HG03066 (cell line): ENCODE results near the gene THBS2.
"Not testable (repeated sequence)": the region's sequence is repeated elsewhere in the genome, so short reads cannot be mapped to it uniquely, and the experiment has no call there.

Experiments used
- ATAC-seq: cut with Tn5 transposase; IDR thresholded peaks from one replicate; pipeline ENCODE4 v1.9.1; 2021; ENCODE audit warnings: low read depth; ENCODE audit not compliant: unreplicated experiment

THBS2 gene

GRCh38 chr6:169188475-169188874 lies 65.2 kb downstream of the THBS2 start:
- ATAC-seq, result no peak

- ATAC-seq, result no peak
Measured at GRCh38 chr6:169188051-169188470, 65.6 kb downstream of the THBS2 start.

- no peak for ATAC-seq
Measured at GRCh38 chr6:169186496-169187169, 67.0 kb downstream of the THBS2 start.

GRCh38 chr6:169185692-169186485 lies 67.8 kb downstream of the THBS2 start:
- no peak for ATAC-seq

GRCh38 chr6:169185011-169185521 lies 68.6 kb downstream of the THBS2 start:
- ATAC-seq, result no peak

- ATAC-seq, result no peak
Measured at GRCh38 chr6:169184419-169184818, 69.2 kb downstream of the THBS2 start.

- ATAC-seq, result no peak
Measured at GRCh38 chr6:169183233-169183632, 70.4 kb downstream of the THBS2 start.

- not testable (repeated sequence) for ATAC-seq
Measured at GRCh38 chr6:169179831-169180230, 73.8 kb downstream of the THBS2 start.

- ATAC-seq, result no peak
Measured at GRCh38 chr6:169177516-169178166, 76.0 kb downstream of the THBS2 start.

- ATAC-seq, result no peak
Measured at GRCh38 chr6:169176361-169176991, 77.2 kb downstream of the THBS2 start.

- ATAC-seq, result no peak
Measured at GRCh38 chr6:169175360-169175887, 78.2 kb downstream of the THBS2 start.

- ATAC-seq, result no peak
Measured at GRCh38 chr6:169174516-169175359, 78.9 kb downstream of the THBS2 start.

- no peak for ATAC-seq
Measured at GRCh38 chr6:169173532-169174268, 79.9 kb downstream of the THBS2 start.

GRCh38 chr6:169172946-169173345 lies 80.7 kb downstream of the THBS2 start:
- ATAC-seq, result no peak

- ATAC-seq, result no peak
Measured at GRCh38 chr6:169172456-169172855, 81.2 kb downstream of the THBS2 start.

- no peak for ATAC-seq
Measured at GRCh38 chr6:169171951-169172350, 81.7 kb downstream of the THBS2 start.

GRCh38 chr6:169171016-169171415 lies 82.6 kb downstream of the THBS2 start:
- no peak for ATAC-seq

- ATAC-seq, result no peak
Measured at GRCh38 chr6:169170583-169170955, 83.1 kb downstream of the THBS2 start.

- ATAC-seq, result no peak
Measured at GRCh38 chr6:169169941-169170582, 83.6 kb downstream of the THBS2 start.
